Trophoblast cell (in vitro differentiated cells and primary cell): Measurements from ENCODE around the gene CDC73.

ENCODE experiments used
- DNase-seq, 2 donors: peaks; one replicate each; pipeline ENCODE4 v3.0.0-alpha.2; 2016
- H2AFZ ChIP-seq: 2 replicates; pipeline ENCODE4 v1.6.1; 2013; ENCODE audit warnings: low read length, moderate library complexity, mild to moderate bottlenecking; ENCODE audit not compliant: insufficient read depth, poor library complexity
- H2AK5ac ChIP-seq: 2 replicates; pipeline ENCODE4 v1.6.1; 2013; ENCODE audit warnings: mild to moderate bottlenecking, low read length
- H2BK120ac ChIP-seq: 2 replicates; pipeline ENCODE4 v1.6.1; 2013; ENCODE audit warnings: low read length, mild to moderate bottlenecking, moderate library complexity; ENCODE audit not compliant: insufficient read depth, poor library complexity
- H2BK12ac ChIP-seq: 2 replicates; pipeline ENCODE4 v1.6.1; 2013; ENCODE audit warnings: mild to moderate bottlenecking, low read length, moderate library complexity
- H2BK5ac ChIP-seq: 2 replicates; pipeline ENCODE4 v1.6.1; 2013; ENCODE audit warnings: low read length, low read depth, moderate library complexity, mild to moderate bottlenecking; ENCODE audit not compliant: poor library complexity
- H3K14ac ChIP-seq: 2 replicates; pipeline ENCODE4 v1.6.1; 2013; ENCODE audit warnings: mild to moderate bottlenecking, low read length
- H3K18ac ChIP-seq: 2 replicates; pipeline ENCODE4 v1.6.1; 2013; ENCODE audit warnings: mild to moderate bottlenecking, low read length
- H3K23ac ChIP-seq: 2 replicates; pipeline ENCODE4 v1.6.1; 2013; ENCODE audit warnings: low read length
- H3K27ac ChIP-seq: 2 replicates; pipeline ENCODE4 v1.5.1; 2013; ENCODE audit warnings: low read depth, mild to moderate bottlenecking, inconsistent platforms, low read length, moderate library complexity
- H3K27me3 ChIP-seq: 2 replicates; pipeline ENCODE4 v1.6.1; 2013; ENCODE audit warnings: inconsistent platforms, mild to moderate bottlenecking, low read length, moderate library complexity; ENCODE audit not compliant: insufficient read depth
- H3K36me3 ChIP-seq, 2 experiments: 1 replicate in 1 of 2; 2 replicates in 1 of 2; pipeline ENCODE4 v1.6.1; 2013; ENCODE audit warnings: low read length in 2 of 2, mild to moderate bottlenecking in 2 of 2, moderate library complexity in 1 of 2; ENCODE audit not compliant: insufficient read depth in 2 of 2, control insufficient read depth in 1 of 2
- H3K4ac ChIP-seq: 2 replicates; pipeline ENCODE4 v1.6.1; 2013; ENCODE audit warnings: low read depth, mild to moderate bottlenecking, low read length, moderate library complexity
- H3K4me1 ChIP-seq, 2 experiments: 1 replicate in 1 of 2; 2 replicates in 1 of 2; pipeline ENCODE4 v1.6.1; 2013; ENCODE audit warnings: low read length in 2 of 2, mild to moderate bottlenecking in 2 of 2, moderate library complexity in 1 of 2; ENCODE audit not compliant: insufficient read depth in 2 of 2, control insufficient read depth in 1 of 2
- H3K4me2 ChIP-seq: 2 replicates; pipeline ENCODE4 v1.6.1; 2013; ENCODE audit warnings: inconsistent platforms, mild to moderate bottlenecking, low read length, moderate library complexity
- H3K4me3 ChIP-seq: 2 replicates; pipeline ENCODE4 v1.5.1; 2013; ENCODE audit warnings: mild to moderate bottlenecking, low read depth, low read length, inconsistent platforms
- H3K79me1 ChIP-seq: one replicate; pipeline ENCODE4 v1.6.1; 2013; ENCODE audit warnings: low read length
- H3K79me2 ChIP-seq: 2 replicates; pipeline ENCODE4 v1.6.1; 2013; ENCODE audit warnings: low read length, mild to moderate bottlenecking; ENCODE audit not compliant: control insufficient read depth, insufficient read depth, poor library complexity
- H3K9ac ChIP-seq: 2 replicates; pipeline ENCODE4 v1.6.1; 2013; ENCODE audit warnings: mild to moderate bottlenecking, low read length
- H3K9me3 ChIP-seq: 2 replicates; pipeline ENCODE4 v1.6.1; 2013; ENCODE audit warnings: low read depth, mild to moderate bottlenecking, control low read depth, inconsistent platforms, low read length; ENCODE audit not compliant: insufficient read depth
- H4K12ac ChIP-seq: 2 replicates; pipeline ENCODE4 v1.6.1; 2013; ENCODE audit warnings: low read depth, mild to moderate bottlenecking, low read length, moderate library complexity
- H4K8ac ChIP-seq: 2 replicates; pipeline ENCODE4 v1.6.1; 2013; ENCODE audit warnings: low read depth, mild to moderate bottlenecking, low read length, moderate library complexity
- H4K91ac ChIP-seq: one replicate; pipeline ENCODE4 v1.6.1; 2013; ENCODE audit warnings: low read depth, mild to moderate bottlenecking, low read length, moderate library complexity
- WGBS: extraction: QIAGEN DNeasy Blood & Tissue Kit; methylation state at CpG from one replicate; pipeline ENCODE4 v1.1.7; 2013; ENCODE audit warnings: missing lambda C conversion rate; ENCODE audit not compliant: insufficient read length, insufficient coverage; ENCODE audit errors: extremely low coverage; 5-methylcytosine and 5-hydroxymethylcytosine counted together

Gene CDC73

DNA sequence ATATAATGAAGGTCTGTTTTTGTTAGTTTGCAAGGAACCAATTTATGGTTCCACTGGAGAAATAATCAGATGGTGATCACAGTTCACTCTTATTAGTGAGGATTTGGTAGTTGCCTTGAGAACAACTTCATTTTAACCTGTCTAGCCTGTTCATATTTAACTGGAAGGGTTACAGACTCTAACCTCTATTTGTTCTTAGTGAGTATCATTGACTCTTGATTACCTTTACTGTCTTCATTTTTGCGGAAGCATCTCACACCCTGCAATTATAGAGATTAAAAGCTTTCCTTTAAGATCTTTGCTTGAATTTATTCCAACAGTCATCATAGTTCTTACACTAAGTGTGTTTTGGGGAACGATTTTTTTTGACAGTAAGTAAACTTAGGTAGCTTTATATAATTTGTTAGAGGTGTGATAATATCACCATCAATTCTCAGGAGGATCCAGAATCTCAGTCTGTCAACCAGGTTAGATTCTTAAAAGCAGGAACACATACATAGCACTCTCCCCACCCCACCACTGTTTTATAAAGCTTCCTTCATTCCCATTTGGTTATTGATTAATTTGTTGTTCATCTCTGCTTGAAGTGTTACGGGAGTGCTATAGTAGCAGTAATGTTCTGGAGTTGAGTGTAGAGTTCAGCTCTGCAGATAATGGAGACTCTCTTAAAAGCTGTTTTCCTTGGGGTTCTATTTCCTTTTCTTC, 34.4 kb downstream of the CDC73 start:
- no peak overlapping the region for H2AFZ ChIP-seq
- H3K27me3 ChIP-seq, result no peaks in the 10 kb centered on the region
- H3K79me1 ChIP-seq, result no peaks in the 10 kb centered on the region
- no peak overlapping the region for H3K9ac ChIP-seq
- H3K9me3 ChIP-seq, result no peaks in the 10 kb centered on the region
- H3K23ac ChIP-seq, result no peak overlapping the region
- no peak overlapping the region for H3K4me2 ChIP-seq
- no peak overlapping the region for H2BK120ac ChIP-seq
- H2BK5ac ChIP-seq, result no peak overlapping the region
- no peak overlapping the region for H3K18ac ChIP-seq
- H3K4ac ChIP-seq, result no peak overlapping the region
- H3K36me3 ChIP-seq, result peaks cover 4 to 5% of the 10 kb centered on the region in 2 experiments
- WGBS, result no CpG with 5 or more reads among the region's 3 CpGs
- no peak overlapping the region for H3K14ac ChIP-seq
- H4K8ac ChIP-seq, result no peak overlapping the region
- H3K27ac ChIP-seq, result no peak overlapping the region
- DNase-seq, result no peak
- no peaks in the 10 kb centered on the region for H3K4me1 ChIP-seq
- no peak overlapping the region for H4K12ac ChIP-seq
- no peak overlapping the region for H2BK12ac ChIP-seq
- no peak overlapping the region for H4K91ac ChIP-seq
- no peak overlapping the region for H2AK5ac ChIP-seq
- H3K4me3 ChIP-seq, result no peak overlapping the region
- H3K79me2 ChIP-seq, result no peaks in the 10 kb centered on the region

- no peaks in the 10 kb centered on the region for H3K79me2 ChIP-seq
- no peaks in the 10 kb centered on the region for H3K27me3 ChIP-seq
- no peak overlapping the region for H2BK12ac ChIP-seq
- no peak overlapping the region for H3K27ac ChIP-seq
- no peak overlapping the region for H3K4me2 ChIP-seq
- H3K4me3 ChIP-seq, result no peak overlapping the region
- H2AK5ac ChIP-seq, result no peak overlapping the region
- H2BK5ac ChIP-seq, result no peak overlapping the region
- no peaks in the 10 kb centered on the region for H3K79me1 ChIP-seq
- no peak overlapping the region for H3K18ac ChIP-seq
- no peak overlapping the region for H4K91ac ChIP-seq
- no peak overlapping the region for H4K8ac ChIP-seq
- no peak overlapping the region for H2BK120ac ChIP-seq
- H3K9ac ChIP-seq, result no peak overlapping the region
- no peak for DNase-seq
- H3K4ac ChIP-seq, result no peak overlapping the region
- no peak overlapping the region for H4K12ac ChIP-seq
- H3K9me3 ChIP-seq, result no peaks in the 10 kb centered on the region
- no peaks in the 10 kb centered on the region for H3K4me1 ChIP-seq
- no peak overlapping the region for H3K23ac ChIP-seq
- no peak overlapping the region for H2AFZ ChIP-seq
- WGBS, result no CpG with 5 or more reads among the region's 3 CpGs
- H3K36me3 ChIP-seq, result peaks cover 2% of the 10 kb centered on the region in 2 experiments
- no peak overlapping the region for H3K14ac ChIP-seq
Observed at GRCh38 chr1:193156822-193157142, 35.0 kb downstream of the CDC73 start.

GRCh38 chr1:193157360-193157759, 35.5 kb downstream of the CDC73 start:
- WGBS, result no CpG with 5 or more reads among the region's 2 CpGs
- no peak overlapping the region for H2BK12ac ChIP-seq

DNA sequence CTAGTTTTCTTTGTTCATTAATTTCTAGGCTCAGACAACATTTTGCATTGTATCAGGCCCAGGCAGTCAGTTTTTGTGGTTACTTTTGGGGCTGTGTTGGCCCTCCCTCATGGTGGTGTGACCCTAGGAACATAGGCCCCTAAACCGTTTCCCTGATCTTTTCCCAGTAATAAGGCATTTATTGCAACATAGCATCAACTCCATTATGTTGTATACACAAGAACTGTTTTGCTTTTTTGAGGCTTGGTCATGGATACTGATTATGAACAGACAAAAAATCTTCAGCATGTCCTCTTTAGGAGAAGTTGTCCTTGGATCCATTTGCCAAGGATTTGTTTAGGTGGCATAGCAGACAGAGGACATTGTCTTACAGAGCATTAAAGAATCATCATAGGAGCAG, 54.3 kb downstream of the CDC73 start:
- Histone ChIP-seq H4K91ac (no peak overlapping the region), H2BK120ac (no peak overlapping the region), H3K18ac (no peak overlapping the region), H3K79me1 (no peaks in the 10 kb centered on the region), H3K36me3 (no peaks in the 10 kb centered on the region), H2BK5ac (no peak overlapping the region), H3K23ac (no peak overlapping the region), H2AK5ac (no peak overlapping the region), H3K27ac (no peak overlapping the region), H4K12ac (no peak overlapping the region), H3K4me1 (no peaks in the 10 kb centered on the region), H3K79me2 (no peaks in the 10 kb centered on the region), H3K4ac (no peak overlapping the region), H3K14ac (no peak overlapping the region), H3K9ac (no peak overlapping the region), H2AFZ (no peak overlapping the region), H3K9me3 (no peaks in the 10 kb centered on the region), H3K27me3 (no peaks in the 10 kb centered on the region), H2BK12ac (no peak overlapping the region), H4K8ac (no peak overlapping the region), H3K4me2 (no peak overlapping the region), H3K4me3 (no peak overlapping the region)
- no CpG with 5 or more reads among the region's 1 CpG for WGBS
- no peak for DNase-seq

More at GRCh38 chr1:193157360-193157759, 35.5 kb downstream of the CDC73 start:
- no peaks in the 10 kb centered on the region for H3K9me3 ChIP-seq
- H3K4me1 ChIP-seq, result no peaks in the 10 kb centered on the region
- no peak overlapping the region for H3K4me2 ChIP-seq
- no peak overlapping the region for H3K4me3 ChIP-seq
- H3K27me3 ChIP-seq, result no peaks in the 10 kb centered on the region
- no peaks in the 10 kb centered on the region for H3K79me1 ChIP-seq
- no peak overlapping the region for H3K23ac ChIP-seq
- H2AFZ ChIP-seq, result no peak overlapping the region
- no peak overlapping the region for H2BK120ac ChIP-seq
- no peak overlapping the region for H4K8ac ChIP-seq
- no peak overlapping the region for H3K27ac ChIP-seq
- H2BK5ac ChIP-seq, result no peak overlapping the region
- H3K79me2 ChIP-seq, result no peaks in the 10 kb centered on the region
- H3K36me3 ChIP-seq, result peaks cover 2% of the 10 kb centered on the region in 2 experiments
- no peak overlapping the region for H2AK5ac ChIP-seq
- no peak overlapping the region for H3K9ac ChIP-seq
- no peak overlapping the region for H3K4ac ChIP-seq
- H4K12ac ChIP-seq, result no peak overlapping the region
- H4K91ac ChIP-seq, result no peak overlapping the region
- H3K14ac ChIP-seq, result no peak overlapping the region
- H3K18ac ChIP-seq, result no peak overlapping the region
- DNase-seq, result no peak
